GM13976 (cell line): Measurements from ENCODE around the gene DVL1.

Source experiments
- DNase-seq: peaks from one replicate; pipeline ENCODE4 v3.0.0; 2012; ENCODE audit warnings: low spot score
- CTCF ChIP-seq: IDR thresholded peaks from 2 replicates; pipeline ENCODE4 v1.5.1; 2012; ENCODE audit warnings: borderline replicate concordance, mild to moderate bottlenecking; ENCODE audit not compliant: insufficient read depth; ENCODE audit errors: extremely low read depth, missing control alignments, control extremely low read depth
- in situ Hi-C: fragments of 300-500 bp; cut with MboI; formaldehyde crosslinking; loops from one replicate; pipeline ENCODE4 v1.12.0; 2022; ENCODE audit warnings: low sequenced_read_pairs, mixed read lengths, inconsistent platforms; ENCODE audit not compliant: unreplicated experiment

DVL1 gene

GRCh38 chr1:1381294-1381693 lies 32.1 kb upstream of the DVL1 start:
- no peak for DNase-seq
- TF ChIP-seq CTCF = no peak
- in situ Hi-C loops = no loop called here

- in situ Hi-C loops = no loop called here
- DNase-seq = no peak
- no peak for TF ChIP-seq CTCF
These were observed 31.6 kb upstream of the DVL1 start for GRCh38 chr1:1380860-1381259.

- in situ Hi-C loops = no loop called here
- no peak for DNase-seq
- no peak for TF ChIP-seq CTCF
These were observed 28.5 kb upstream of the DVL1 start for GRCh38 chr1:1377540-1378205.

GRCh38 chr1:1376551-1377226 lies 27.5 kb upstream of the DVL1 start:
- in situ Hi-C loops = no loop called here
- no peak for TF ChIP-seq CTCF
- no peak for DNase-seq

- peak; percentile 99 for DNase-seq
- in situ Hi-C loops = no loop called here
- no peak for TF ChIP-seq CTCF
These were observed 25.9 kb upstream of the DVL1 start, which contains the start of gene AURKAIP1 for GRCh38 chr1:1374929-1375662. TSS of gene AURKAIP1 (minus strand) at chr1:1375207. CDS start at chr1:1374756, 451 bp downstream.

- DNase-seq = no peak
- TF ChIP-seq CTCF = no peak
- in situ Hi-C loops = no loop called here
These were observed 25.3 kb upstream of the DVL1 start for GRCh38 chr1:1374589-1374928.
